HG03025 (cell line): ENCODE data around the gene ZNF146.
A peak's percentile ranks its signal among the peaks of the same experiment; 100 is the strongest.
"Not testable (repeated sequence)": the region's sequence is repeated elsewhere in the genome, so short reads cannot be mapped to it uniquely, and the experiment has no call there.

ENCODE experiments used
- ATAC-seq: cut with Tn5 transposase; IDR thresholded peaks from one replicate; pipeline ENCODE4 v1.9.1; 2021; ENCODE audit warnings: mild to moderate bottlenecking, moderate library complexity; ENCODE audit not compliant: unreplicated experiment, low FRiP score

ZNF146 gene

GRCh38 chr19:36214386-36215275, at the start of gene ZNF146, which contains the start of gene ZNF565:
Gene ZNF146 (plus strand): TSS chr19:36215106. CDS start chr19:36236441, 21,335 bp downstream.
Gene ZNF565 (minus strand): TSS chr19:36214665. CDS start chr19:36201985, 12,680 bp downstream.
- peak; percentile 83 for ATAC-seq

GRCh38 chr19:36169084-36169760, 45.7 kb upstream of the ZNF146 start:
- no peak for ATAC-seq

- ATAC-seq, result no peak
These were observed 42.1 kb upstream of the ZNF146 start for GRCh38 chr19:36172852-36173251.

- ATAC-seq, result not testable (repeated sequence)
These were observed 41.1 kb upstream of the ZNF146 start for GRCh38 chr19:36173846-36174245.

GRCh38 chr19:36179077-36179476, 35.8 kb upstream of the ZNF146 start:
- not testable (repeated sequence) for ATAC-seq

- ATAC-seq, result no peak
These were observed 32.2 kb upstream of the ZNF146 start for GRCh38 chr19:36182612-36183244.

- no peak for ATAC-seq
These were observed 31.7 kb upstream of the ZNF146 start for GRCh38 chr19:36183245-36183628.

- ATAC-seq, result not testable (repeated sequence)
These were observed 28.2 kb upstream of the ZNF146 start for GRCh38 chr19:36186722-36187121.

GRCh38 chr19:36196249-36196648, 18.7 kb upstream of the ZNF146 start:
- ATAC-seq, result no peak

GRCh38 chr19:36198119-36198518, 16.8 kb upstream of the ZNF146 start:
- ATAC-seq, result no peak

- ATAC-seq, result no peak
These were observed 13.2 kb upstream of the ZNF146 start for GRCh38 chr19:36201684-36202083.

- no peak for ATAC-seq
These were observed 11.6 kb upstream of the ZNF146 start for GRCh38 chr19:36203293-36203692.

GRCh38 chr19:36207605-36208252, 7.2 kb upstream of the ZNF146 start:
- no peak for ATAC-seq

- no peak for ATAC-seq
These were observed 5.5 kb upstream of the ZNF146 start for GRCh38 chr19:36209372-36209771.

GRCh38 chr19:36210497-36210896, 4.4 kb upstream of the ZNF146 start:
- ATAC-seq, result no peak

GRCh38 chr19:36212895-36213294, 2.0 kb upstream of the ZNF146 start:
- no peak for ATAC-seq

GRCh38 chr19:36215276-36216123, 594 bp downstream of the ZNF146 start:
- ATAC-seq, result no peak

GRCh38 chr19:36221474-36221873, 6.6 kb downstream of the ZNF146 start:
- no peak for ATAC-seq

GRCh38 chr19:36222503-36222902, 7.6 kb downstream of the ZNF146 start:
- ATAC-seq, result no peak
